SU-DHL-6 (cell line): ENCODE measurements around the gene SPEG.

Experiments
- EZH2phosphoT487 ChIP-seq: fragments of 200-600 bp; sonication (generic), shearing (Covaris generic); conservative IDR thresholded peaks from 2 replicates; pipeline ENCODE4 v1.6.1; 2018; ENCODE audit warnings: mild to moderate bottlenecking, antibody characterized with exemption, low read length, moderate library complexity, mixed read lengths
- TF ChIP-seq, protein P1 (sequence below): fragments of 200-600 bp; sonication (generic); IDR thresholded peaks from one replicate; pipeline ENCODE4 v1.5.1; 2017; ENCODE audit warnings: antibody characterized with exemption, mild to moderate bottlenecking, low read length, moderate library complexity; ENCODE audit not compliant: insufficient read depth, poor library complexity, severe bottlenecking

DNA sequence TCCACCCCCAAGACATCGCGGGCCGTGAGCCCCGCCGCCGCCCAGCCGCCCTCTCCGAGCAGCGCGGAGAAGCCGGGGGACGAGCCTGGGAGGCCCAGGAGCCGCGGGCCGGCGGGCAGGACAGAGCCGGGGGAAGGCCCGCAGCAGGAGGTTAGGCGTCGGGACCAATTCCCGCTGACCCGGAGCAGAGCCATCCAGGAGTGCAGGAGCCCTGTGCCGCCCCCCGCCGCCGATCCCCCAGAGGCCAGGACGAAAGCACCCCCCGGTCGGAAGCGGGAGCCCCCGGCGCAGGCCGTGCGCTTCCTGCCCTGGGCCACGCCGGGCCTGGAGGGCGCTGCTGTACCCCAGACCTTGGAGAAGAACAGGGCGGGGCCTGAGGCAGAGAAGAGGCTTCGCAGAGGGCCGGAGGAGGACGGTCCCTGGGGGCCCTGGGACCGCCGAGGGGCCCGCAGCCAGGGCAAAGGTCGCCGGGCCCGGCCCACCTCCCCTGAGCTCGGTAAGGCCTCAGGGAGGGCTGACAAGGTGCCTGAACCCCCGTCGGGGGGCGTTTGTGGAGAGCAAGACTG, 14.2 kb downstream of the SPEG start:
- TF ChIP-seq EZH2phosphoT487, result no peak
- TF ChIP-seq, protein P1, sequence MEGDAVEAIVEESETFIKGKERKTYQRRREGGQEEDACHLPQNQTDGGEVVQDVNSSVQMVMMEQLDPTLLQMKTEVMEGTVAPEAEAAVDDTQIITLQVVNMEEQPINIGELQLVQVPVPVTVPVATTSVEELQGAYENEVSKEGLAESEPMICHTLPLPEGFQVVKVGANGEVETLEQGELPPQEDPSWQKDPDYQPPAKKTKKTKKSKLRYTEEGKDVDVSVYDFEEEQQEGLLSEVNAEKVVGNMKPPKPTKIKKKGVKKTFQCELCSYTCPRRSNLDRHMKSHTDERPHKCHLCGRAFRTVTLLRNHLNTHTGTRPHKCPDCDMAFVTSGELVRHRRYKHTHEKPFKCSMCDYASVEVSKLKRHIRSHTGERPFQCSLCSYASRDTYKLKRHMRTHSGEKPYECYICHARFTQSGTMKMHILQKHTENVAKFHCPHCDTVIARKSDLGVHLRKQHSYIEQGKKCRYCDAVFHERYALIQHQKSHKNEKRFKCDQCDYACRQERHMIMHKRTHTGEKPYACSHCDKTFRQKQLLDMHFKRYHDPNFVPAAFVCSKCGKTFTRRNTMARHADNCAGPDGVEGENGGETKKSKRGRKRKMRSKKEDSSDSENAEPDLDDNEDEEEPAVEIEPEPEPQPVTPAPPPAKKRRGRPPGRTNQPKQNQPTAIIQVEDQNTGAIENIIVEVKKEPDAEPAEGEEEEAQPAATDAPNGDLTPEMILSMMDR, result no peak
